ENCODE measurements around the gene LGR5. TPM values are rescaled to one million over a fixed set of nuclear protein-coding genes. Genes with fewer than 3 reads are reported as not detected.

The LGR5 gene
- total and polyA plus RNA-seq, 2 of the 4 experiments (the other 2 are of a cell fraction) = not detected

- dilution Hi-C loops (cut with HindIII; ENCODE audit: low sequenced_read_pairs, unreplicated experiment) (no loop called here), intact Hi-C loops (cut with micrococcal nuclease) (no loop called here), in situ Hi-C loops (cut with MboI; ENCODE audit: low sequenced_read_pairs) (no loop called here)
- no peak overlapping the region for H2AFZ ChIP-seq (replicated peaks; ENCODE audit: low read length, poor library complexity)
- H4K8ac ChIP-seq (ENCODE audit: low read depth in 2 of 2, low read length in 2 of 2) = no peak overlapping the region
- no peaks in the 10 kb centered on the region for H3K9me1 ChIP-seq (ENCODE audit: insufficient read depth, low read length)
- ChIA-PET POLR2A (ENCODE audit: unreplicated experiment) (no interaction called here), CTCF (interaction anchor here (1.4 kb wide), 1 partner anchor 10 kb away, joined by 5 read pairs; no protein-coding TSS in a partner anchor)
- H3K36me3 ChIP-seq (ENCODE audit: control insufficient read depth, insufficient read depth, low read length) = no peaks in the 10 kb centered on the region
- H4K5ac ChIP-seq (ENCODE audit: low read depth, low read length) = no peak overlapping the region
- no TSS peak for BruUV-seq (replicated peaks)
- H3K79me1 ChIP-seq (ENCODE audit: low read depth in 1 of 2, low read length in 2 of 2) = no peaks in the 10 kb centered on the region
- no peak overlapping the region for H3K14ac ChIP-seq (replicated peaks; ENCODE audit: low read depth, low read length)
- no peaks in the 10 kb centered on the region for H3K4me1 ChIP-seq (ENCODE audit: control insufficient read depth, insufficient read depth, low read length)
- WGBS, 2 experiments (ENCODE audit: extremely low coverage in 2 of 2, insufficient read length in 1 of 2) = no CpG with 5 or more reads among the region's 4 CpGs
- H3K56ac ChIP-seq (ENCODE audit: extremely low read depth, insufficient read depth, low read length) = no peak overlapping the region
- H3K18ac ChIP-seq (ENCODE audit: low read depth, low read length) = no peak overlapping the region
- H3K9me3 ChIP-seq (ENCODE audit: control insufficient read depth, insufficient read depth, low read length) = no peaks in the 10 kb centered on the region
- no peak overlapping the region for H2BK15ac ChIP-seq (ENCODE audit: low read depth, low read length)
- H3K23ac ChIP-seq (ENCODE audit: low read depth, low read length) = no peak overlapping the region
- no peaks in the 10 kb centered on the region for H4K20me1 ChIP-seq (ENCODE audit: insufficient read depth, low read length)
- H2BK20ac ChIP-seq (ENCODE audit: low read depth, low read length) = no peak overlapping the region
- no peak overlapping the region for H3K4me2 ChIP-seq (ENCODE audit: low read depth, low read length)
- no peak overlapping the region for H2BK120ac ChIP-seq (ENCODE audit: low read depth, low read length)
- no peak overlapping the region for H3K9ac ChIP-seq (ENCODE audit: low read depth, low read length)
- no peak overlapping the region for H3K27ac ChIP-seq (ENCODE audit: insufficient read depth, low read length)
- TF ChIP-seq, protein P1, sequence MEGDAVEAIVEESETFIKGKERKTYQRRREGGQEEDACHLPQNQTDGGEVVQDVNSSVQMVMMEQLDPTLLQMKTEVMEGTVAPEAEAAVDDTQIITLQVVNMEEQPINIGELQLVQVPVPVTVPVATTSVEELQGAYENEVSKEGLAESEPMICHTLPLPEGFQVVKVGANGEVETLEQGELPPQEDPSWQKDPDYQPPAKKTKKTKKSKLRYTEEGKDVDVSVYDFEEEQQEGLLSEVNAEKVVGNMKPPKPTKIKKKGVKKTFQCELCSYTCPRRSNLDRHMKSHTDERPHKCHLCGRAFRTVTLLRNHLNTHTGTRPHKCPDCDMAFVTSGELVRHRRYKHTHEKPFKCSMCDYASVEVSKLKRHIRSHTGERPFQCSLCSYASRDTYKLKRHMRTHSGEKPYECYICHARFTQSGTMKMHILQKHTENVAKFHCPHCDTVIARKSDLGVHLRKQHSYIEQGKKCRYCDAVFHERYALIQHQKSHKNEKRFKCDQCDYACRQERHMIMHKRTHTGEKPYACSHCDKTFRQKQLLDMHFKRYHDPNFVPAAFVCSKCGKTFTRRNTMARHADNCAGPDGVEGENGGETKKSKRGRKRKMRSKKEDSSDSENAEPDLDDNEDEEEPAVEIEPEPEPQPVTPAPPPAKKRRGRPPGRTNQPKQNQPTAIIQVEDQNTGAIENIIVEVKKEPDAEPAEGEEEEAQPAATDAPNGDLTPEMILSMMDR (conservative IDR thresholded peaks at IDR 0.05; ENCODE audit: low read depth, low read length) = no peak
- peak; percentile 54 for TF ChIP-seq CEBPB (IDR thresholded peaks at IDR 0.05; ENCODE audit: low read depth, low read length)
- no peak for TF ChIP-seq NFE2L2 (IDR thresholded peaks at IDR 0.05; ENCODE audit: low read depth, low read length)
- H2BK5ac ChIP-seq (ENCODE audit: low read depth, low read length, poor library complexity, severe bottlenecking) = no peak overlapping the region
- no peaks in the 10 kb centered on the region; the same call in 1 of the 2 replicates for H3K27me3 ChIP-seq (ENCODE audit: control insufficient read depth, insufficient read depth, low read length)
- no peak for ATAC-seq (ENCODE audit: low read depth)
- H3K4me3 ChIP-seq (ENCODE audit: insufficient read depth, low read depth, low read length) = no peak overlapping the region
- H4K91ac ChIP-seq (ENCODE audit: insufficient read depth, low read depth, low read length) = no peak overlapping the region
- DNase-seq = no peak
- no peak overlapping the region for H2AK5ac ChIP-seq (ENCODE audit: low read depth, low read length)
- H3K4ac ChIP-seq (ENCODE audit: low read depth, low read length) = no peak overlapping the region
- H2AK9ac ChIP-seq (replicated peaks; ENCODE audit: low read depth, low read length, poor library complexity) = no peak overlapping the region
Observed at GRCh38 chr12:71425568-71426299, 13.9 kb upstream of the LGR5 start.

Measured in IMR-90 (cell line).